ENCODE measurements around the gene IGSF3.
A peak's percentile ranks its signal among the peaks of the same experiment; 100 is the strongest.
"Not testable (repeated sequence)": the region's sequence is repeated elsewhere in the genome, so short reads cannot be mapped to it uniquely, and the experiment has no call there.

IGSF3 gene

GRCh38 chr1:116663821-116664220 lies 3.7 kb downstream of the IGSF3 start:
- Histone ChIP-seq H2BK120ac (ENCODE audit: insufficient read depth, low read length, poor library complexity) (no peak overlapping the region), H3K27ac (ENCODE audit: low read depth, low read length) (no peak overlapping the region), H3K4me3 (ENCODE audit: low read depth, low read length) (no peak overlapping the region), H3K9ac (ENCODE audit: low read length) (no peak overlapping the region), H3K14ac (ENCODE audit: low read length) (no peak overlapping the region), H3K4ac (ENCODE audit: low read depth, low read length) (peak overlapping the region; percentile 31), H3K27me3 (ENCODE audit: insufficient read depth, low read length) (no peaks in the 10 kb centered on the region), H2AK5ac (ENCODE audit: low read length) (no peak overlapping the region), H3K79me2 (ENCODE audit: control insufficient read depth, insufficient read depth, low read length, poor library complexity) (peaks cover 20% of the 10 kb centered on the region), H3K23ac (ENCODE audit: low read length) (no peak overlapping the region), H3K4me1 (ENCODE audit: control insufficient read depth in 1 of 2, insufficient read depth in 2 of 2, low read length in 2 of 2) (peaks cover 20% of the 10 kb centered on the region in 2 experiments), H3K4me2 (ENCODE audit: low read length) (no peak overlapping the region), H3K18ac (ENCODE audit: low read length) (no peak overlapping the region), H2BK5ac (ENCODE audit: low read depth, low read length, poor library complexity) (no peak overlapping the region), H2AFZ (ENCODE audit: insufficient read depth, low read length, poor library complexity) (no peak overlapping the region), H2BK12ac (ENCODE audit: low read length) (no peak overlapping the region), H3K9me3 (ENCODE audit: insufficient read depth, low read depth, low read length) (no peaks in the 10 kb centered on the region), H3K36me3 (ENCODE audit: control insufficient read depth in 1 of 2, insufficient read depth in 2 of 2, low read length in 2 of 2) (peaks cover 4 to 6% of the 10 kb centered on the region in 2 experiments), H4K12ac (ENCODE audit: low read depth, low read length) (no peak overlapping the region), H3K79me1 (ENCODE audit: low read length) (peaks cover 11% of the 10 kb centered on the region), H4K8ac (ENCODE audit: low read depth, low read length) (no peak overlapping the region), H4K91ac (ENCODE audit: low read depth, low read length) (no peak overlapping the region)
- no CpG with 5 or more reads among the region's 2 CpGs for WGBS (ENCODE audit: extremely low coverage, insufficient coverage, insufficient read length)
- DNase-seq, result no peak

GRCh38 chr1:116661633-116662032 lies 5.9 kb downstream of the IGSF3 start:
- Histone ChIP-seq H3K14ac (ENCODE audit: low read length) (no peak overlapping the region), H3K27me3 (ENCODE audit: insufficient read depth, low read length) (no peaks in the 10 kb centered on the region), H2BK12ac (ENCODE audit: low read length) (no peak overlapping the region), H2BK120ac (ENCODE audit: insufficient read depth, low read length, poor library complexity) (no peak overlapping the region), H3K9me3 (ENCODE audit: insufficient read depth, low read depth, low read length) (no peaks in the 10 kb centered on the region), H4K12ac (ENCODE audit: low read depth, low read length) (no peak overlapping the region), H3K79me1 (ENCODE audit: low read length) (peaks cover 3% of the 10 kb centered on the region), H3K18ac (ENCODE audit: low read length) (no peak overlapping the region), H4K91ac (ENCODE audit: low read depth, low read length) (no peak overlapping the region), H3K4me2 (ENCODE audit: low read length) (no peak overlapping the region), H3K9ac (ENCODE audit: low read length) (no peak overlapping the region), H4K8ac (ENCODE audit: low read depth, low read length) (no peak overlapping the region), H3K4me1 (ENCODE audit: control insufficient read depth in 1 of 2, insufficient read depth in 2 of 2, low read length in 2 of 2) (peaks cover 22 to 29% of the 10 kb centered on the region in 2 experiments), H3K4ac (ENCODE audit: low read depth, low read length) (no peak overlapping the region), H3K79me2 (ENCODE audit: control insufficient read depth, insufficient read depth, low read length, poor library complexity) (peaks cover 18% of the 10 kb centered on the region), H3K27ac (ENCODE audit: low read depth, low read length) (no peak overlapping the region), H2AK5ac (ENCODE audit: low read length) (no peak overlapping the region), H2AFZ (ENCODE audit: insufficient read depth, low read length, poor library complexity) (no peak overlapping the region), H3K36me3 (ENCODE audit: control insufficient read depth in 1 of 2, insufficient read depth in 2 of 2, low read length in 2 of 2) (peaks cover 5 to 6% of the 10 kb centered on the region in 2 experiments), H3K23ac (ENCODE audit: low read length) (no peak overlapping the region), H2BK5ac (ENCODE audit: low read depth, low read length, poor library complexity) (no peak overlapping the region), H3K4me3 (ENCODE audit: low read depth, low read length) (no peak overlapping the region)
- peak in 1 of 2 donors; percentile 28 for DNase-seq
- no CpG with 5 or more reads among the region's 1 CpG for WGBS (ENCODE audit: extremely low coverage, insufficient coverage, insufficient read length)

GRCh38 chr1:116658645-116659044 lies 8.9 kb downstream of the IGSF3 start:
- not testable (repeated sequence) for H3K79me1 ChIP-seq (ENCODE audit: low read length); H2BK5ac ChIP-seq (ENCODE audit: low read depth, low read length, poor library complexity); H3K14ac ChIP-seq (ENCODE audit: low read length); H3K9ac ChIP-seq (ENCODE audit: low read length); H3K9me3 ChIP-seq (ENCODE audit: insufficient read depth, low read depth, low read length); H3K18ac ChIP-seq (ENCODE audit: low read length); H3K23ac ChIP-seq (ENCODE audit: low read length); H2AK5ac ChIP-seq (ENCODE audit: low read length); H2BK12ac ChIP-seq (ENCODE audit: low read length); H4K91ac ChIP-seq (ENCODE audit: low read depth, low read length); H3K4me3 ChIP-seq (ENCODE audit: low read depth, low read length); H3K79me2 ChIP-seq (ENCODE audit: control insufficient read depth, insufficient read depth, low read length, poor library complexity); H3K27me3 ChIP-seq (ENCODE audit: insufficient read depth, low read length); H3K4ac ChIP-seq (ENCODE audit: low read depth, low read length); H4K8ac ChIP-seq (ENCODE audit: low read depth, low read length); H2BK120ac ChIP-seq (ENCODE audit: insufficient read depth, low read length, poor library complexity); H4K12ac ChIP-seq (ENCODE audit: low read depth, low read length); H3K36me3 ChIP-seq (ENCODE audit: control insufficient read depth in 1 of 2, insufficient read depth in 2 of 2, low read length in 2 of 2); H2AFZ ChIP-seq (ENCODE audit: insufficient read depth, low read length, poor library complexity)
- no CpG with 5 or more reads among the region's 5 CpGs for WGBS (ENCODE audit: extremely low coverage, insufficient coverage, insufficient read length)
- peaks cover 9 to 14% of the 10 kb centered on the region in 2 experiments for H3K4me1 ChIP-seq (ENCODE audit: control insufficient read depth in 1 of 2, insufficient read depth in 2 of 2, low read length in 2 of 2)
- peak overlapping the region; percentile 39 for H3K4me2 ChIP-seq (ENCODE audit: low read length)
- peak; percentile 37 to 66 for DNase-seq
- peak overlapping the region; percentile 61 for H3K27ac ChIP-seq (ENCODE audit: low read depth, low read length)

- H3K4me2 ChIP-seq (ENCODE audit: low read length); H3K79me1 ChIP-seq (ENCODE audit: low read length): not testable (repeated sequence)
- no CpG with 5 or more reads among the region's 6 CpGs for WGBS (ENCODE audit: extremely low coverage, insufficient coverage, insufficient read length)
Measured at GRCh38 chr1:116657836-116658235, 9.7 kb downstream of the IGSF3 start.

More at GRCh38 chr1:116657836-116658235, 9.7 kb downstream of the IGSF3 start:
- H3K9me3 ChIP-seq (ENCODE audit: insufficient read depth, low read depth, low read length); H4K8ac ChIP-seq (ENCODE audit: low read depth, low read length); H3K18ac ChIP-seq (ENCODE audit: low read length); H3K79me2 ChIP-seq (ENCODE audit: control insufficient read depth, insufficient read depth, low read length, poor library complexity); H2BK120ac ChIP-seq (ENCODE audit: insufficient read depth, low read length, poor library complexity); H3K36me3 ChIP-seq (ENCODE audit: control insufficient read depth in 1 of 2, insufficient read depth in 2 of 2, low read length in 2 of 2); H3K27ac ChIP-seq (ENCODE audit: low read depth, low read length); H2AK5ac ChIP-seq (ENCODE audit: low read length); H2BK12ac ChIP-seq (ENCODE audit: low read length); H4K91ac ChIP-seq (ENCODE audit: low read depth, low read length); H2BK5ac ChIP-seq (ENCODE audit: low read depth, low read length, poor library complexity); H3K14ac ChIP-seq (ENCODE audit: low read length); H3K27me3 ChIP-seq (ENCODE audit: insufficient read depth, low read length); H4K12ac ChIP-seq (ENCODE audit: low read depth, low read length); H2AFZ ChIP-seq (ENCODE audit: insufficient read depth, low read length, poor library complexity); H3K4me3 ChIP-seq (ENCODE audit: low read depth, low read length); H3K9ac ChIP-seq (ENCODE audit: low read length); H3K23ac ChIP-seq (ENCODE audit: low read length): not testable (repeated sequence)
- Histone ChIP-seq H3K4ac (ENCODE audit: low read depth, low read length) (peak overlapping the region; percentile 95), H3K4me1 (ENCODE audit: control insufficient read depth in 1 of 2, insufficient read depth in 2 of 2, low read length in 2 of 2) (peaks cover 9 to 15% of the 10 kb centered on the region in 2 experiments)
- DNase-seq, result peak; percentile 55 to 84

Measured in trophoblast cell (in vitro differentiated cells and primary cell).